Stimulated activated CD4-positive, alpha-beta T cell treated with anti-CD3 and anti-CD28 coated beads, Interleukin-1b, Interleukin-23, amount 100 ng/mL, for 24 hours (primary cell): ENCODE data around the gene NID2.

ENCODE experiments used
- DNase-seq, 4 experiments: peaks; one replicate each; pipeline ENCODE4 v3.0.0-alpha.2; 2020; ENCODE audit warnings: low read depth in 4 of 4, low spot score in 1 of 4

NID2 gene

DNA sequence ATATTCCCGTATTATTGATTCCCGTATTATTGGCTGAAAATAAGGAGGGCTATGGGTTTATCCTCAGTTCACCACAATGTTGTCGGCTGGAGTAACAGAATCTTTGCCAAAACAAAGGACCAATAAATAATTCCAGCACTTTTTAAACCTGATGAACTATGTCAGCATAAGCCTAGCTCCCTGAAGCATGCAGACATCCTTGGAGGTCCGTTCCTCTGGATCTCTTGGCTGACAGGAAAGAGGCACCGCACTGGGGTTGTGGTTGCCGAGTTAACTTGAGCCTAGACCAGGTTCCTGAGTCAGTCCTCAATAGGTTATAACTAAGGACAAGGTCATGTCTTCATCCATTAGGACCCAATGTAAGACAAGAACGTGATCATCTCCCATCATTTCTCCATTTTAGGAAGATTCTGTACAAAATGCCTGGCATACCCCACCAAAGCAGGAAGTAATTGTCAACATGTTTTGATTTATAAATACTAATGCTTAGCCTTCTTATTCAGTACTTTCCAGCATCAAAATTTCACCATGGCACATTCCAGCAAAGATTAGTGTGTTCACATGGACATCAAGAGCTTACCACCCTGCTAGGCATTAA lies 36.6 kb downstream of the NID2 start:
- no peak for DNase-seq

DNA sequence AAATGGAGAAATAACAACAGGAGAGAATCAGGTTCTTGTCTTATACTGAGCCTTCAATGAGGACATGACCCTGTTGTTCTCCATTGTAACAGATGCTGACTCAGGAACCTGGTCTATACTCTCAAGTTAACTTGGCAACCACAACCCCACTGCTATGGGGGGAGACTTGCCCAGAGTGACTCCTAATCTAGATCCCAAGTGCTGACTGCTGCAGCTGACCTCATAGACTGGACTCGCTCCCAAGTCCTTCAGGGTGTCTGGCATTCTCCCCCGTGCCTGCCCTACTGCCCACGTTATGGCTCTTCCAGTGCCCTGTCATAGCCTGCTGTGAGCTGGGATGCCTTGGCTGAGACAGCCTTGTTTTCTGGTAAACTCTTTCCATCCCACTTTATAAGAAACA lies 37.1 kb downstream of the NID2 start:
- no peak for DNase-seq

DNA sequence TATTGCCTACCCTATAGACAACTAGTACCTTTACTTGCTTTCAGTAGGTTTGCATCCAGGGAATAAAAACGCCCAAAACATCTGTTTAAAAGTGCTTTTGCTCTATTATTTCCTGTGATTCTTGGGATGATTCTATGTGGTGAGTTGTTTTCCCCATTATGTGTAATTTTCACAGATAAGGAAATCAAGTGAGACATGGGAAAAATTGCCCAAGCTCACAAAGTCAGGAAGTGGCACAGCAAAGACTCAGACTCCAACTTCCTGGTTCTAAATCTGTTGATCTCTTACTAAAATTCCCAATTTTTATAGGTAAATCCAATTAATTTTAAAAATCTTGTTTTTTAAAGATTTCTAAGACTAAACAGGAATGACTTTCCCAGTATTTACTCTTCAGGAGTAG lies 39.0 kb downstream of the NID2 start:
- DNase-seq: no peak

DNA sequence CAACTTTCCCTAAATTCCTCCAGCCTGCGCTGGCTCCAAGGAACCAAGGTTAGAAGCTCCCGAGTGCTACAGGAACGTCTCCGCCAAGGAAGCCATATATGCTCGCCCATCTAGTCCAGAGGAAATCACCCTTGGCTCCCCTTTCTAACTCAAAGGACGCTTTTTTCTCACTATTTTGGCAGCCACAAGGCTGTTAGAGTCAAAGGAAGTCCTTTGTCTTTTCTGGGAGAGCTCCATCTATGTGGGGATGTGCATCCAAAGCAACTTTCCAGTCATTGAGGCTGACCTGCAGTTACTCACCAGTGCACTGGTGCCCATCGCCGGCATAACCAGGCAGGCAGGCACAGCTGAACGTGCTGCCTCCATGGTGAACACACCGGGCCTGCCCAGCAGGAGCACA lies 42.0 kb downstream of the NID2 start:
- DNase-seq: no peak

DNA sequence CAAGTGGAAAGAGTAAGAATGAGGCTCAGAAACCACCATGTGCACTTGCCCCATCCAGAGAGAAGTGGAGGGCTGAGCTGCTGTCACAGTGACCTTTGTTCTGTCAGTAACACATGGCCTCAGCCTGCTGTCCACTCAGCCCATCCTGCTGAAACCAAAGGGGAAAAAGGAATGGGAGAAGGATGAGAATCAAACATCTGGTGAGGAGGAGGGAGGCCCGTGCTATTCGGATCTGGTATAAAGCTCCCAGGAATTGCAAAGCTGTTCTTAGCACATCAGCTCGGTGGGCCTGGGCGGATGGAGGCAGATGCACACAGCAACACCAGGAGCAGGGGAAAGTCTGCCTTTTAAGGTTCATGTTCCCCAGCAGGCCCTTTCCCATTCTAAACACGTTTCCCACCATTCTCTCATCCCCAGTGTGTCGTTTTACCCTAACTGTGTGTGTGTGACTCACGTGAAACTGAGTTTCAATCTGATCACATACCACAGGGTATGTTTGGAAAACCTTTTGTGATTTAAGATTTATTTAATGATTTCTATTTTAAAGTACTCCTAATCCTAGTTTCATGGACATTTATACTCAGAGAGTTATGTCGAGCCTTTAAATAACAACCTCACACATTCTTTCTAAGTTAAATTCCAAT lies 42.7 kb downstream of the NID2 start:
- no peak for DNase-seq

DNA sequence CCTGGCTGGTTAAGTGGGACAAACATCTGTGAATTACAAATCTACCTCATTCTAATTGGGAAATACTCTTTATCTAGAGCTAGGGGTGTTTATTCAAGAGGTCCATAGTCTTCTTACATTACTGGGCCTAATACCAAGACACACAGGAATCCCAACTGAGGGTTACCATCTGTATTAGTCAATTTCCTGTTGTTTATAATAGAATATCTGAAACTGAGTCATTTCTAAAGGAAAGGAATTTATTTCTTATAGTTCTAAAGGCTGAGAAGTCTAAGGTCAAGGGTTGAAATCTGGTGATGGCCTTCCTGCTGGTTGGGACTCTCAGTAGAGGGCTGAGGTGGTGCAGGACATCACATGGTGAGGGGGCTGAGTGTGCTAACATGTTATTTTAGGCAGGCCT lies 43.5 kb downstream of the NID2 start:
- DNase-seq: no peak

DNA sequence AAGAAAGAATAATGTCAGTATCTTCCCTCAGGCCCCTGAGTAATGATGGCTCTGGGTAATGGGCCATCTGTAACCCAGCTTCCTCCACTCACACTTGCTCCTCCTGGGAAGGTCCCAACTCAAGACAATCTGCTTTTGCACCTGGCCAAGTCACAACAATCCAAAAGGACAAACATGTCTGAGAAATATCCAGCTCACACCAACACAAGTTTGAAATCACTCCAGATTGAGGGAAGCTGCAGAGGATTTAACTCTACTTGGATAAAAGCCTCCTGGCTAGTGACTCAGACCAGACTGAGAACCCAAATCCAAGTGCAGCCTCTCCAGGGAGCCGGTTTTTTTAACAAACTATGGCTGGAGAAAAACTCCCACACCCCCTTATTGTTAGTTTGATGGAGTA lies 45.3 kb downstream of the NID2 start:
- DNase-seq: no peak

DNA sequence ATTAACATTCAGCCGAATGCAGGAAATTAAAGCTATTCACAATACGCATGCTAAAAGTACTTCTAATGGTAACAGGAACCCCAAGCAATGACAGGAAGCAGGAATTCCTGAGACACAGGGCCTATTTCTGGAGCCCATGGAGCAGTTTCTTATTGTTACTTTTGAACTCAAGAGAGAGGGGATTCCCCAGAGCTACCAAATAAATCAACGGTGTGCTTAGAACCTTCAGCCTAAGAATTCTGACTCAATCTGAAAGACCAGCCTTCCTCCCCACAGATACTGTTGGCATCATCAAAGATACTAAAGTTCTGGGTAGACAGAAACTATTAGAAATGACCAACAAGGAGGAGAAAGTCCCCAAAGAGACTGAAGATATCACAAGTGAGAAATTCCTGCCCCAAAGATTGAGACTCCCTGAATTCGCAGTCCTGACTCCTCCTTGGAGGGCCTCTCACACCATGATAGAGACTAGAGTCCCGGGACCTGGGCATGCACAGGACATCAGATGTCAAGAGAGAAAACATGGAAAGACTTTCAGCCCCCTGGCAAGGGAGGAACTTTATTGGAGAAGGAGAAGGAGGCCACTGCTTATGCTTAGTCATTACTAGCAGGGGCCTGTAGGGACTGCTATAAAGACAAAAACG lies 46.8 kb downstream of the NID2 start:
- DNase-seq: no peak

DNA sequence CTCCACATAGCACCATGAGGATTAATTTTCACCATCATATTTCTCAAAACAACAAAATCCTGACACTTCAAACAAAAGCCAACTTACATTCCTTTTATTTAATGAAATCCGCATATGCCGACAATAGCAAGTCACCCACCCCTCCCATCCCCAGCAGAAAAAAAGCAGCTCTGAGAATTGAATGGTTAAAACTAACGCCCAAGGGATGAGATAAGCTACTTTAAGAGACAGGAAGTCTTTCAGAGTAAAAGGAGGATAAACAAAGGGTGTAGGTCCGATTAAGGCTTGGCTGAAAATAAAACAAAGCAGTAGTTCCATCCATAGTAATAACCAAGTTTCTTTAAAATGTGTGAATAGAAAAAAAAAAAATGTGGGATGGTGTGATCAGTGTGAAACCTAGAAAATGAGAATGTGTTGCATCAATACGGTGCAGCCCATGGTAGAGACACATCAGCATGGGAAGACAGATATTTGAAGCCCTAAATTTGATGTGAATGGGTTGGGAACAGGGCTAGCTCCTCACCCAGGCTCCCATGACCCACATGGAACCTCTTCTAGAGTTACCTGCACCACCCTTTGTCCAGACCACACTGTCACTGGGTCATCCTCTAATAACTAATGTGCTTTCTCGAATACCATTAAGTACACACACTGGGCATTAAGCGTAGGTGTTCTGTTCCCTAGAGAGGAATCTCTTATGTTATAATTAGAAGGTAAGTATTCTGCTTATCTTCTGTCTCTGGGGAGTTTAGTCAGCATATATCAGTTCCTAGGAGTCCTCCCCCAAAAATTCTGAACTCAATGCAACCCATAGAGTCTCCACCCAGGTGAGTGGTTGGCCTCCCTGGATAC lies 47.8 kb downstream of the NID2 start:
- no peak for DNase-seq

DNA sequence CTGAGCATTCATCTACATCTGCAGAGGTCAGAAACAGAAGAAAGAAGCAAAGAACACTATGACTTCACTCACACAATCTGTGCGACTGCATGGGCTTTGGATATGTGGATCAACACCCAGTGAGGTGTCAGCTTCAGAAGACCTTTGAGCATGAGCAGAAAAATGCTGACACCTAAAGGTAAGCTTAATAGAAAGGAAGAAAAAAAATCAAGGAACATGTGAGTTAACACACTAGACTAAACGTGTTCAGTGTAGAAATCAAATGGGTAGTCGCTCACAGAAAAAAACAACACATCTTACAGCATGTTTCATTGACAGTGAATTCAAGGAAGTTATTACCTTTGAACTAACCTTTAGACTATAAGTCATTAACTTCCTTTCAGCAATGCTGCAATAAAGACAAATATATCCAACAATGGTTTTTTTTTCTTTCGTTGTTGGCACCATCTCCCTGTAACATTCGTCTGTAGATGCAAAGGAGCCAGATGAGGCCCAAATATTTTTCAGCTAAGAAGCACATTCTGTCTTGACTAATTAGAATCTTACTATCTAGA lies 48.6 kb downstream of the NID2 start:
- DNase-seq: no peak

DNA sequence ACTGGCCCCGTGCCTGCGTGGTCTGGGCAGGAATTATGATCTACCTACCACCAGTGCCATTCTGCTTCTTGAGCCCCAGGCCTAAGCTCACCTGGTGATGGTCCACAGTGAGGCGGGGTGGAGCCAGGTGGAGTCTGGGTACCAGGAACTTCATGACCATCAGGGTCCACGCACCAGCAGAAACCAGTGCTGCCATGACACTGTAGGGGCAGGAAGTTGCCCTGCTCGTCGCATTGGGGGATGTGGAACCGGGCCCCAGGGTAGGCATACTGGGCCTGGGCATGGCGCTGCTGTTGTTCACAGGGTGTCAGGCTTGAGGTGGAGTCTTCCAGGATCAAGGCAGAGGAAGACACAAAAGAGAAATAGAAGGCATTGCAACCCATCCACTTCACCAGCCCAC lies 49.9 kb downstream of the NID2 start:
- DNase-seq: no peak

DNA sequence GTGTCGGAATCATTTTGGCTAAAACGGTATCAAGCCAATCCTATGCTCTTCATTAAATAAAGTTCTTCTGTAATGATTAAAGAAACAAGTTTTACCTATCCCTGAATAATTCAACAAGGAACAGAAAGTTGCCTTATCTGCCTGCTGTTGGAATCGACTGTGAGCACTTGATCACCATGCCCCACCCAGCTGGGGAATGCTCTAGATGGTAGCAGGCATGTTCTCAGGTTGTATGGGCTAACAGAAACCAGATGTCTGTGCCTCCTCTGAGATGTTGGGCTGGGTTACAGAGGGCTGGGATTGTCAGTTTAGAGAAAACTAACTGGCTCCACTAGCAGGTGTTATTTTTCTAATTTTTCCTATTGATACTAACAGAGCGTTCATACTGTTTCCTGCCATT lies 50.6 kb downstream of the NID2 start:
- no peak for DNase-seq

DNA sequence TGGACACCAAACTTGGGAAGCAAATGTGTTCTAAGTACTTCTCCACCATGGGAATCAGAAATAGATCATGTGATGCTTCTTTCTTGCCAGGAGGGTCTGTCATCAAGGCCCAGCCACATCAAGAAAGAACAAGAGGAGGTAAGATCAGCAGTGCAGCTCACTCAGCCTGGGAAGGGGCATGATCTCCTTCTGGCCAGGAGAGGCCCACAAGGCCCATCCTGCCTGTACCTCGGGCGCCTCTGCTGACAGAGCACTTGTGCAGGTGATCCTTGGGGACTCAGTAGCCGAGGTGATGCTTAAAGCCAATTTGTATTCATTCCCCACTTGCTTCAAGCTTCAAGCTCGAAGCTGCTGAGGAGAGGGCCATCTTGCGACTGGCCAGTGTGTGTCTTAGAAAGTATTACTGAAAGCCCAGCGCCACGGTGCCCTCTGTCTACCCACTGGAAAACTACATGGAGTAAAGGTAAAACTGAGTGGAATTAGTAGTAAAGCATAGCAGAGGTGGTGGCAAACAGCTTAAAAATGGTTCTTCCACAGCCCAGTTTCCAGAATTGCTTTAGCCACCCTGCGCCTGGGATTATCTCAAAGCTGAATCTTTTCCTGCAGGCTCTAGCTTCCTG lies 53.3 kb downstream of the NID2 start:
- no peak for DNase-seq

DNA sequence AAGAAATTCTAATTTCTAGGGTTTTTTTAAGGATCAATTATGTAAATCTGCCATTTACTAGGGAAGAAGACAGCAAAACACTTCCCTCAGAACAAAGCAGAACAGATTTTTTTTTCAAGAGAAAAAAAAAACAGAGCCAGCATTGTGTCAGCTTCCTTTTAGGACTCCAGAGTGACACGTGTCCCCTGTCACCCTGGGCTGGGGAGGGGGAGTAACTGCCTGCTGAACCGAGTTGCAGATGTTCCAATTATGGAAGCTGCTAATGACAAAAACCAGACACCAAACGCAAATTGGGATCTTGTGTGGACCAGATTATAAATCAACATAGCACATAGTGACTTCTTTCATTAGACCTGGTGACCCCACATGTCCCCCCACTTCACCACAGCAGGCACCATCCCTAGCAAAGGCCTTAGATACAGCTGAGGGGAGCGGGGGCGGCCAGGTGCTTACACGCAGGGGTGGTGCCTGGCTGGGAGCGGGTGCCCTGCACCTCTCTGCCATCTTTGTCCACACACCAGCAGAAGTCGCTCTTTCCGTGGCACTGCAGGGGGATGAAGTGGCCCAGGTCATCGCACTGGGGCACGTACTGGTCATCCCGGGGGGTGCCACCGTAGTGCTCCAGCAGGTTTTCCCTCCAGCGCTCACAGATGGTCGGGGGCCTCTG lies 54.1 kb downstream of the NID2 start:
- DNase-seq: no peak

DNA sequence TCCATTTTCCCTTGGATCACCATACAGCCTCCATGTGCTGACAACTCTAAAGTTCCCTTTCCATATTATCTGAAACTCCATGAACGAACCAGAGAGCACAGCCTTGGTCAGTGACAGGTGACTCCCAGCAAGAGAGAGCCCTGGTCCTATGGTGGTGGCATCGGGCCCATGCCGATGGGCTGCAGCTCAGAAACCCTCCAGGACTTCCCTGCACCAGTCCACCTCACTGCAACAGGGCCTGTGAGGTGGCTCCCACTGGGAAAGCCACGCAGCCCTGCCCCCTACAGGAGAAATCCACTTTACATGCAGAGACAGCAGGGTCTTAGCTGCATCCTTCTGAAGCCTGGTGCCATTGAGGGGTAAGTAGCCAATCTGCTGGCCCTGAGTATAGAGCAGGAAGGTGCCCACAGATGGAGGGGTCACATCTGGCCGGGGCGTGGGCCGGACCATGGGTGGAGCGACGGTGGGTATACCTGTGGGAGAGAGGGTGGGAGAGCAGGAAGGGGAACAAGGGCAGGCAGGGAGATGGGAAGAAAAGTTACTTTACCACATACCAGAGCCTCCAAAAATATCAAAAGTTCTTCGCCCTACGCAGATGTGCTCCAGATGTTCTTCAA lies 54.8 kb downstream of the NID2 start:
- no peak for DNase-seq

DNA sequence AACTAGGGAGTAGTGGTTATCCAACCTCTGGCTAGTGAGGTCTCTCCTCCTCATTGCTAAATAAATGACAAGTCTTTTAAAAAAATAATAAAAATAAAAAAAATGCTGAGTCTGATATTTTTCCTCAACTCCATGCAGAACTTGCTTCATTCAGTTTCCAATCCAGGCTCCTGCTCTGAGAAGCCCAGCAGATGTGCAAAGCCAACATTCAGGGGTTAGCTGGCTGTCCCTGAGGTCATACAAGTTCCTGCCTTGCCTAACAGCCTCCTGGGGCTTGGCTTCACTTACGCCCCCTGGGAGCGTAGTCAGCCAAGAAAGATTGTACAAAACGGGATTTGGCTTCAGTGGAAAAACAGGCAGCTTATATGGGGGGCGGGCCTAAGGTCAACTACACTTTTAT lies 56.2 kb downstream of the NID2 start:
- no peak for DNase-seq

DNA sequence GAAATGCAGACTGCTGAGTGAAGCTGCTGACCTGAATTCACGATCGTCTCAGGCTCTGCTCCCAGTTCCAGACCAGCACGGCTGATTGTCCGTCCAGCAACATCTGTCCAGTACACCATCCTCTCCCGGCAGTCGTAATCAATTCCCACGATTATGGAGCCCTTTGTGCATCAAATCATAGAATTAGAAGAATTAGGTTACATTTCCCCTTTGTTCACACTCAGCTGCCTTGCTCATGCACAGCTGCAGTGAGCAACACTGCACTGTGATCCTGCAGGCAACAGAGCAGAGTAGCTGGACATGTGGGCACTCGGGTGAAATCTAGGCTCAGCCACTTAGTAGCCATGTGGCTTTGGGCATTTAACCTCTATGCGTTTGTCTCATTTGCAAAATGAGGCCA lies 57.3 kb downstream of the NID2 start:
- DNase-seq: no peak

DNA sequence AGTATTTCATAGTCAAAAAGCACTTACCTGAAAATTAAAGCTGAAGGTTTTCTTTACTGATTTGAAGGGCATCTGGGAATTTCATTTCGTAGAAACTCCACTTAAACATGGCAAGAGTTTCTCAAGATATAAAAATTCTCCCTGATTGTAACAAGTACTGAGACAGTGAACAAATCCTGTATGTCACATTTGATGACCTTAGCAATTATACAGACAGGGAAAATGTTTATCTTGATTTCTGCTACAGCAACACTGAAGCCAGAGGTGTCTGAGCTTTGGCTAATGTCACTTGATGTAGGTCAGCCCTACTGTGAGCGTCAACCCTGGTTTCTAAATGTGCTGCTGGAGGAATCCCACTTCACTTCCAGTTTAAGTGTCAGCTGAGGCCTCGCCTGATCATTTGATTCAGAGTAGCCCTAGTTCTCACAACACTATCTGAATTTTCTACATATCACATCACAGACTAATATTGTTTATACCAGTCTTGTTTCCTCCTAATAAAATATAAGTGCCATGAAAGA lies 58.6 kb downstream of the NID2 start:
- no peak for DNase-seq

DNA sequence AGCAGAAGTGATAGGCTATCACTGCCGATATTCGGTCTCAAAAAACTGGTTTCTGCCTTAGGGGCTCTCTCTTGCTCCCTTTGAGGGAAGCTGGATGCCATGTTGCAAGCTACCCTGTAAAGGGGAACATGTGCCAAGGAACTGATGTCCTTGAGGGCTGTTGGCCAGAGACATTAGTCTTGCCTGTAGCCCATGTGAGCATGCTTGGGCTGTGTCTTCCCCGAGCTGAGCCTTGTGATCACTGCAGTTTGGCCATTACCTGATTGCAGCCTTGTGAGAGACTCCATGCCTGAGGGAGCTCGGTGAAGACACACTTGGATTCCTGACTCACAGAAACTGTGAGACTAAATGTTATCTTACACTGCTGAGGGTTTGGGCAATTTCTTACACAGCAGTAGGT lies 60.7 kb downstream of the NID2 start:
- DNase-seq: no peak

DNA sequence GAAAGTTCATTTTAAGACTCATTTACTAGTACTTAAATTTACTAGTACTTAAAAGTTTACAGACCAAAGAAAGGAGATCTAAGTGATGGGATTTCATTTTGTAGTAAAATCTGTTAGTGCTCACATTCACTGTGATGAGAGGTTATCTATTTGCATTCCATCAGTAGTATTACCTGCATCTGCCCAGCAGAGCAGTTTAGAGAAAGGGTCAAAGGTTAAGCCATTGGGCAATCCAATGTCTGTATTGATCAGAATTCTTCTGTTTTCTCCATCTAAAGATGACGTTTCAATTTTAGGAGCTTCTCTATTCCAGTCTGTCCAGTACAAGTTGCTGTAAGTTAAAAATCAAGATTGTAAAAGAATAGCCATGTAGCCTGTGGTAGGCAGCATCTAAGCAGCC lies 61.2 kb downstream of the NID2 start:
- no peak for DNase-seq
